Esophagus muscularis mucosa (tissue), 3 donors: ENCODE data around the gene CDRT15.

Experiments
- CTCF ChIP-seq, 3 experiments: fragments of 200-600 bp in 2 of 3; fragments of 450-650 bp in 1 of 3; sonication (generic) in 2 of 3; IDR thresholded peaks; one replicate each; pipeline ENCODE4 v1.5.1; 2017 to 2019; ENCODE audit warnings: antibody characterized with exemption in 3 of 3, mild to moderate bottlenecking in 2 of 3, moderate library complexity in 1 of 3
- POLR2A ChIP-seq: fragments of 450-650 bp; IDR thresholded peaks from one replicate; pipeline ENCODE4 v1.6.1; 2017; ENCODE audit warnings: antibody characterized with exemption, moderate library complexity, mild to moderate bottlenecking, low read depth
- POLR2AphosphoS5 ChIP-seq, 2 donors: sonication (generic); formaldehyde crosslinking; IDR thresholded peaks; one replicate each; pipeline ENCODE4 v1.6.1; 2017; ENCODE audit warnings: antibody characterized with exemption in 2 of 2

- TF ChIP-seq CTCF (IDR thresholded peaks at IDR 0.05): no peak
- TF ChIP-seq POLR2A: no peak
- no peak for TF ChIP-seq POLR2AphosphoS5 (IDR thresholded peaks at IDR 0.05)
Observed at GRCh38 chr17:14282726-14283125, 46.1 kb upstream of the CDRT15 start.
